Right renal pelvis (tissue), 4 donors: ENCODE measurements around the gene NR2F6. TPM values are rescaled to one million over a fixed set of nuclear protein-coding genes. Genes with fewer than 3 reads are reported as not detected.

Experiments
- DNase-seq, 4 donors: peaks; one replicate each; pipeline ENCODE4 v3.0.0-alpha.2; 2013; ENCODE audit warnings: low read depth in 4 of 4, low spot score in 3 of 4, missing footprints in 1 of 4
- polyA plus RNA-seq, 4 donors: library from polyadenylated mRNA; unstranded; fragments of 120-200 nt; gene quantifications; one replicate each; pipeline ENCODE4 v1.2.1, GENCODE V29; 2013; ENCODE audit not compliant: insufficient read length in 4 of 4

Gene NR2F6
- polyA plus RNA-seq, 4 donors, result 38.8 to 59.8 (median 40.6) TPM

GRCh38 chr19:17266026-17266425, 20.3 kb upstream of the NR2F6 start:
- DNase-seq, result no peak

GRCh38 chr19:17264641-17264979, 18.9 kb upstream of the NR2F6 start, which contains the start of gene USHBP1:
TSS of gene USHBP1 (minus strand) at chr19:17264745. CDS start at chr19:17264299, 446 bp downstream.
- DNase-seq, result no peak

DNA sequence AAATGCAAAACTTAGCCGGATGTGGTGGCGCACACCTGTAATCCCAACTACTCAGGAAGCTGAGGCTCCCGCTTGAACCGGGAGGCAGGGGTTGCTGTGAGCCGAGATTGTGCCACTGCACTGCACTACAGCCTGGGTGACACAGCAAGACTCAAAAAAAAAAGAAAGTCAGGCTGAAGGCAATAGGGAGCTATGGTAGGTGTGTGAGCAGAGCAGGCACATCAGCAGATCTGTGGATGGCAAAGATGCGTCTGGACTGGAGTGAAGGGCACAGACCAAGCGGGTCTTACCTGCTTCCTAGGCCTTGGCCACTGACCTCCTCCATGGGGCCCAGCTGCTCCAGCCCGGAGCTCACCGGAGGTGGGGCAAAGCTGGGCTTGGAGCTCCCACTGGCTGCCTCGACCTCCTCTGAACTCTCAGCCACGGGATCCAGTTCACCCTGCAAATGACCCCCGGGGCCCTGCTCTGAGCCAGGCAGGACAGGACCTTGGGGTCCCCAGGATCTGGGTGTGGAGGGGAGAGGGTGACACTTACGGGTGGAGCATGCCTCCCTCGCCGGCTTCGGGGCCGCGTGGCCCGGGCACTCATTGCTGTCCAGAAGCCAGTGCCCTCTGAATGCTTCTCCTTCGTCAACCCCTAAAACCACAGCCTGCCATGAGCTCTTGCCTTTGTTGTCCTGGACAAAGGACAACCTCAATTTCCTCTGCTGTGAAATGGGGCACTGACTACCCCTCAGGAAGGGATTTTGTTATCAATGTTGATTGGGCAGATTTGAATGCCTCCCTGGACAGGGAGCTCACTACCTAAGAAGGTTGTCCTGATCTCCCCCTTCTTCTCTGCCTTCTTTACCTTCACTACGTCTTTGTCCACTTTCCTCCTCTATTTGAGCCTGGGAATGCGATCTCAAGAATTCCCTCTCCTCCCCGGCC, 18.3 kb upstream of the NR2F6 start:
- no peak for DNase-seq

GRCh38 chr19:17262557-17262956, 16.8 kb upstream of the NR2F6 start:
- no peak for DNase-seq

- DNase-seq, result no peak
Measured at GRCh38 chr19:17260842-17261325, 15.2 kb upstream of the NR2F6 start.

DNA sequence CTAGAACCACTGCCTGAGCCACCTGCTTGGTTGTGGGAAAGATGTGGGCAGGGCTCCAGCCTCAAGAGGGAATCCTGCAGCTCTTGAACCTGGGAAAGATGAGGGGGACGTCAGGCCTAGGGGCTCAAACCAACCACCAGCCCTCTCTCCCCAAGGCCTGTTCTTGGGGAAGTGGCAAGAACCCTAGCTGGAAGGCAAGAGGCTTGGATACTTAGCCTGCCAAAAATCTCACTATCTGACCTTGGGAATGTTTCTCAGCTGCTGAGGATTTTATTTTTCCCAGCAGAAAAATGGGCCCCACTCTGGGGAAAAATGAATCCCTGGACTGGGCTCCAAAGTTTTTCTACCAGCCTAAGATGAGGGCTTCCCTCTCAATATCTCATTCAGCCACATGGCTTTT, 14.2 kb upstream of the NR2F6 start:
- DNase-seq, result no peak

DNA sequence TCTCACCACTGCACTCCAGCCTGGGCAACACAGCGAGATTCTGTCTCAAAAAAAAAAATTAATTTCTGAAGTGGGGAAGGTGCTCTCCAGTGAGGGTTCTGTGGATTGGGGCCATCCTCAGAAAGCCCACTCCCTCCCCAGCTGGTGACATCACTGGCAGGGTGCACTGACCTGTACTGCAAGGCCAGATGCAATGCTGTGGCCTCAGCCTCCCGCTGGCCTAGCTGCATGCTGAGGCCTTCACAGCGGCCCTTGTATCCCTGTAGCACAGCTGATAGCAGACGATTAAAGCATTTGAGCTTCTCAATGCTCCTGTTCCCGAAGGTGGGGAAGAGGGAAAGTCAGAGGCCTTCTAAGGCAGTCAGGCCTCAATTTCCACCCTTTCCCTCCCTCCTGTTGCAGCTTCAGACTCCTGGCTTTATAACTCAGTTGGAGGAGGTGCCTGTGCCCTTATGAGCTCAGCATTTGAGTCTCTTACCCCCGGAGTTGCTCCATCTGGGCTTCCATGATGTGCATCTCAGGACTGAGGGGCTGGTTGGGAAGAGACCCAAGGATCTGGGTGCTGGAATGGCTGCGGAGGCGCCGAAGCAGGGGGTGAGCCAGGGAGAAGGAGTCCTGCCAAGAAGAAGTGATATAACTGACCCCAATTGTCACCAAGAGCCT, 13.5 kb upstream of the NR2F6 start:
- no peak for DNase-seq

- DNase-seq, result no peak
Measured at GRCh38 chr19:17256130-17256529, 10.4 kb upstream of the NR2F6 start.

DNA sequence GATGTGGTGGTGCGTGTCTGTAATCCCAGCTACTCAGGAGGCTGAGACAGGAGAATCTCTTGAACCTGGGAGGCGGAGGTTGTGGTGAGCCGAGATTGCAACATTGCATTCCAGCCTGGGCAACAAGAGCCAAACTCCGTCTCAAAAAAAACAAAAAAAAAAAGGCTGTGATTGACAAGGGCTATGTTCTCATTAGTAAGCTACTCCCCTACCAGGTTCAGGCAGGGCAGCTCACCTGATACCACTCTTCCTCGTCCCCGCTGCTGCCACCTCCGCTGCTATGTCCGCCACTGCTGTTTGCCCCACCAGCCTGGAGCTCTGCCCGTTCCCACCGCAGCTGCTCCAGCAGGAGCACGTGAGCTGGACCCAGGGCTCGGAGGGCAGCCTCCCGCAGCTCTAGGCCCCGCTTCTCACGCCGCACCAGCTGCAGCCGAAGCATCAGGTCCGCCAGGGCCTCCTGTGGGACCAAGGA, 9.5 kb upstream of the NR2F6 start:
- no peak for DNase-seq

GRCh38 chr19:17254636-17255035, 8.9 kb upstream of the NR2F6 start:
- no peak for DNase-seq

- DNase-seq, result no peak
Measured at GRCh38 chr19:17249887-17250548, 4.3 kb upstream of the NR2F6 start.

GRCh38 chr19:17248011-17248776, 2.5 kb upstream of the NR2F6 start:
- no peak for DNase-seq

DNA sequence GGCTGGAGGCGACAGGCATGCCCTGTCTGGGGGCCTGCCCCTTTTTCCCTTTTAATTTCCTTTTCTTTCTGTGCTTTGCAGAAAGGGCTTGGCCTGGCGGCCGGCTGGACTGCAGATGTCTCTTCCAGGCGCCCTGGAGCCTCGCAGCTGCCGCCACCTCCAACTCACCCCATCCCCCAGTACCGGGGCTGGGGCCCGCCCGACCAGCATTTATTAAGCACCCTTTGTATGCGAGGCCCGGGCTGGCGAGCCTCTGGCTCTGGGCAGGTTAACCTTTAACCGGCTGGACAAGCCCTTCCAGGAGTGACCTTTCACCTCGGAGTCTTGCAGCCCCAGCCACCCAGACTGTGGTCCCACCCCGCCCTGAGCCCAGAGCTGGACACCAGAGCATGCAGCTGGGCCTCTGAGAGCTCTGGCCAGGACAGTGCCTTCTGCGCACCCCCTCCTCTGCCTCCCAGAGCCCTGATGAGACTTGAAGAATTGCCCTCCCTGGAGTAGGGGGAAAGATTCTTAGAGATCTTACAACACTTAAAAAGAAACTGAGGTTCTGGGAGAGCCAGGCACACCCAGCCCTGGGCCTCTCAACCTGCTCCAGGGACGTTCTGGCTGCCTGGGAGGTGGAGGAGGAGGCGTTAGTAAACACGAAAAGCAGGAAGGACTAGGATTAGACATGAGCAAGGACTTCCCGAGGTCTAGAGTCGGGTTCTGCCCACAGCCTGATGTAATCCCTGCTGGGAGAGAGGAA, 1.1 kb upstream of the NR2F6 start:
- DNase-seq, result no peak

DNA sequence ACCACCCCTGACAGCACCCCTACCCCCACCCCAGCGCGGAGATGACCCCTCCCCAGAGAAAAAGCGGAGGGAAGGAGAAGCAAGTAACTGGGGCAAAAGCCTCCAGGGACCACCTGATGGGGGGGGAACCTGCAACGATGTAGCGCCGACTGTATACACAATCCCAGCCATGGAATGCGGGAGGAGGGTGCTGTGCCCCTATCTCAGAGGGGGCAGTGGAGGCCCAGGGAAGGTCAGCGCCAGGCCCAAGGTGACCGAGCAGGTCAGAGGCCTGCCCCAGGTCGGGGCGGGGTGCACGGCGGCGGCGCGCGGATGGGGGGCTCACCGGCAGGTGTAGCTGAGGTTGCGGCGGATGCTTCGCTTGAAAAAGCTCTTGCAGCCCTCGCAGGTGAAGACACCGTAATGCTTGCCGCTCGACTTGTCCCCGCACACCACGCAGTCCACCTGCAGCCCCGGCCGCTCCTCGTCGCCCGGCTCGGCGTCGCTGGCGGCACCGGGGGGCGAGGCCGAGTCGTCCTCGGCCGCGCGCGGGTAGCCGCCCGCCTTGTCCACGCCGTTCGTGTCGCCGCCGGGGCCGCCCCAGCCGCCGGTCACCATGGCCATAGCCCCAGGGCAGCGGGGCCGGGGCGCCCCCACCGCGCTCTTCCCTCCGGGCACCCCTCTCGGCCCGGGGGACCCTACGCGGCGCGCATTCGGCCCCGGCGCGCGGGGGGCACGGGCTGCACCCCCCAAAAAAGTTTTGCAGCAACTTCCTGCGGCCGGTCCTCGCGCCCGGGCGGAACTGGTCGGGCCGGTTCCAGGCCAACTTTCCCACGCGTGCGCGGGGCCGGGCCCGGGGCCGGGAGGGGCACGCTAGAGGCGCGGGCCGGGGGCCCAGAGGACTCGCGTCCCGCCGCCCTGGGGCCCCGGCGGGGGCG, 843 bp downstream of the NR2F6 start:
- DNase-seq, result no peak

DNA sequence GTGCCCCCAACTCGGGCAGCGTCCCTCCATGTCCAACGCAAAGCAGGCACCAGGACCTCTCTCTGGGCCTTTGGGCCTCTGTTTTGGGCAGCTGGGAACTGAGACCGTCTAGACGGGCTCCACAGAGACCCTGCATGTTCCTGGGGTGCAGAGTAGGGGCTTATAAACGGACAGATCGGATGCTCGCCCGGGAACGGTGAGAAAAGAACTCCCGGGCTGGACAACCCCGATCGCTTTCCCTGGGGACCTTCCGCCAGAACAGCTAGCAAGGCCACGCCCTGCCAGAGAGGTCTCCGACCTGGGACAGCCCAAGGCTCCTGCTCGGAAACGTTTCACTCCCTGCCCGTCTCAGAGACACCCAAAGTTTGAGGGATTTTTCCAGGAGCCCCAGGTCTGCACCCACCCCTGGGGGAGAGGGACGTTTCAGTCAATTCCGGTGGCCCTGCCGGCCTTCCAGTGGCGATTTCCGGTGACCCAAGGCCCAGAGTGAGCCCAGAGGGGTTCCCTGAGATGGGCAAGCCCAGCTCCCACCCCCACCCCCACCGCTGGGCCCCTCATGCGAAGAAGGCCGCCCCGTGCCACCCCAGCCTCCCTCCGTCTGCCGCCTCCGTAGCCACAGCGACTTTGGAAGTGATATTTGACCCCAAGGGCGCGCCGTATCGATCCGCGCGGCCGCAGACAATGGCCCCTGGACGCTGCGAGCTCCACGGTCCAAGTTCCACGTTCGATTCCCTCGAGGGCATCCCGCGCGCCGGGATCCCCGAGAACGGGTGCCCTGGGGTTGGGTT, 1.7 kb downstream of the NR2F6 start:
- DNase-seq, result no peak

GRCh38 chr19:17243211-17243829, 2.4 kb downstream of the NR2F6 start:
- no peak for DNase-seq

DNA sequence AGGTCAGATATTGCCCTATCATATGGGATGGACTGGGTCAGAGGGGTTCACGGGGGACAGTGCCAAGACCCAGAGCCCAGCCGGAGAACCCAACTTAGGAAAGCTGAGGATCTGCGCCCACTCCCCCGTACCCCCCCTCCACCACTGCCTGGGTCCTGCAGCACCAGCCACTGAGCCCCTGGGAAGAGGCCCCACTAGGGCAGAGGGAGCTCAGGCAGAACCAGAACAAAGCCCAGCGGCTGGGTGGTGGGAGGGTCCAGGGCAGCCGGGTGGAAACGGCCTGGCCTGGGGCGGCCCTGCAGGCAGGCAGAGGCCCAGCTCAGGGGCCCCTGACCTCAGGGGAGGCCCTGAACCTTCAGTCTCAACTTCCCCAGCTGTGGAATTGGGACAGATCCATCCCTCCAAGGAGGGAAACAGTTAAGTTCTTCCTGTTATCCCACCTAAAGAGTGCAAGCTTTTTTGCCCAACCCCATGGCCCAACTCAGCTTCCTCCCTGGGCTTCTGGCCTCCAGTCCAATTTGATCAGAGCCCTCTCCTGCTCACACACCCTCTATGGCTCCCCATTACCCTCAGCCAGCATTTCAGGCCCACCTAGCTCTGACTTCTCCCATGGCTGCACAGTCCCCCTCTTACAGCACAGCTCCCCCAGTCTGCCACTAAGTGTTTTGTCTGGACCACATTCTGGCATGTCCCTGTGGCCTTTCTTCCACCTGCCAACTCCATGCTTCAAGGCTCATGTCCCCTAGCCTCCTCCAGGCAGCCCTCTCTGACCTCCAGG, 3.1 kb downstream of the NR2F6 start:
- no peak for DNase-seq
